MCF 10A (cell line): ENCODE results near the gene CAMK2N1. TPM values are rescaled to one million over a fixed set of nuclear protein-coding genes. Genes with fewer than 3 reads are reported as not detected.

ENCODE experiments used
- BruUV-seq: library from RNA; stranded (reverse); fragments of 400-500 nt; replicated peaks from 2 replicates; lab custom pipeline; 2021; lab: Mats Ljungman, UMichigan
- CTCF ChIA-PET: fragments of 300-600 bp; sonication (Branson Sonifier 250); formaldehyde crosslinking; extraction: SDS; loops from one replicate; lab custom pipeline; 2021; ENCODE audit warnings: antibody characterized with exemption, inconsistent platforms; lab: Yijun Ruan, JAX
- POLR2A ChIA-PET: fragments of 300-600, 350-650 bp; sonication (Branson Sonifier 250); formaldehyde crosslinking; extraction: SDS; loops from one replicate; lab custom pipeline; 2020; ENCODE audit warnings: antibody characterized with exemption, inconsistent platforms; lab: Yijun Ruan, JAX
- DNase-seq: peaks from one replicate; pipeline ENCODE4 v3.0.0-alpha.2; 2018; ENCODE audit not compliant: unreplicated experiment
- H3K27ac Mint-ChIP-seq: one replicate; pipeline ENCODE4 v1.8.0; 2022; ENCODE audit warnings: mild to moderate bottlenecking, low read depth, mixed read lengths; ENCODE audit not compliant: unreplicated experiment
- H3K27me3 Mint-ChIP-seq: one replicate; pipeline ENCODE4 v1.8.0; 2022; ENCODE audit warnings: mixed read lengths; ENCODE audit not compliant: insufficient read depth, unreplicated experiment
- H3K36me3 Mint-ChIP-seq: one replicate; pipeline ENCODE4 v1.8.0; 2022; ENCODE audit warnings: mild to moderate bottlenecking, moderate library complexity, mixed read lengths; ENCODE audit not compliant: insufficient read depth, unreplicated experiment
- H3K4me1 Mint-ChIP-seq: one replicate; pipeline ENCODE4 v1.8.0; 2022; ENCODE audit warnings: mixed read lengths; ENCODE audit not compliant: insufficient read depth, unreplicated experiment
- H3K4me3 Mint-ChIP-seq: one replicate; pipeline ENCODE4 v1.8.0; 2022; ENCODE audit warnings: mild to moderate bottlenecking, moderate library complexity, mixed read lengths; ENCODE audit not compliant: unreplicated experiment
- H3K9me3 Mint-ChIP-seq: one replicate; pipeline ENCODE4 v1.8.0; 2022; ENCODE audit warnings: mixed read lengths; ENCODE audit not compliant: unreplicated experiment
- intact Hi-C: fragments of 100-400 bp; cut with micrococcal nuclease; formaldehyde crosslinking; loops from 2 replicates; pipeline ENCODE4 v1.14.1; 2022
- total RNA-seq: library from RNA; stranded (reverse); gene quantifications from 2 replicates; pipeline ENCODE4 v1.2.3, GENCODE V29; 2022
- TF ChIP-seq, protein P1 (sequence below): fragments of 200-600 bp; IDR thresholded peaks from one replicate; pipeline ENCODE4 v1.8.0; 2022; ENCODE audit warnings: antibody characterized with exemption, mild to moderate bottlenecking; ENCODE audit not compliant: unreplicated experiment

The CAMK2N1 gene
- total RNA-seq, 1 experiment from 2014 or later: 4.9 TPM

- Mint-ChIP-seq H3K36me3 (no peaks in the 10 kb centered on the region), H3K9me3 (no peaks in the 10 kb centered on the region), H3K27me3 (peaks cover 23% of the 10 kb centered on the region), H3K4me1 (no peaks in the 10 kb centered on the region), H3K4me3 (no peak overlapping the region), H3K27ac (no peak overlapping the region)
- ChIA-PET CTCF (no interaction called here), POLR2A (no interaction called here)
- BruUV-seq: no TSS peak
- TF ChIP-seq, protein P1, sequence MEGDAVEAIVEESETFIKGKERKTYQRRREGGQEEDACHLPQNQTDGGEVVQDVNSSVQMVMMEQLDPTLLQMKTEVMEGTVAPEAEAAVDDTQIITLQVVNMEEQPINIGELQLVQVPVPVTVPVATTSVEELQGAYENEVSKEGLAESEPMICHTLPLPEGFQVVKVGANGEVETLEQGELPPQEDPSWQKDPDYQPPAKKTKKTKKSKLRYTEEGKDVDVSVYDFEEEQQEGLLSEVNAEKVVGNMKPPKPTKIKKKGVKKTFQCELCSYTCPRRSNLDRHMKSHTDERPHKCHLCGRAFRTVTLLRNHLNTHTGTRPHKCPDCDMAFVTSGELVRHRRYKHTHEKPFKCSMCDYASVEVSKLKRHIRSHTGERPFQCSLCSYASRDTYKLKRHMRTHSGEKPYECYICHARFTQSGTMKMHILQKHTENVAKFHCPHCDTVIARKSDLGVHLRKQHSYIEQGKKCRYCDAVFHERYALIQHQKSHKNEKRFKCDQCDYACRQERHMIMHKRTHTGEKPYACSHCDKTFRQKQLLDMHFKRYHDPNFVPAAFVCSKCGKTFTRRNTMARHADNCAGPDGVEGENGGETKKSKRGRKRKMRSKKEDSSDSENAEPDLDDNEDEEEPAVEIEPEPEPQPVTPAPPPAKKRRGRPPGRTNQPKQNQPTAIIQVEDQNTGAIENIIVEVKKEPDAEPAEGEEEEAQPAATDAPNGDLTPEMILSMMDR: no peak
- DNase-seq: no peak
- intact Hi-C loops: no loop called here
Observed at GRCh38 chr1:20454004-20454403, 32.0 kb downstream of the CAMK2N1 start.

DNA sequence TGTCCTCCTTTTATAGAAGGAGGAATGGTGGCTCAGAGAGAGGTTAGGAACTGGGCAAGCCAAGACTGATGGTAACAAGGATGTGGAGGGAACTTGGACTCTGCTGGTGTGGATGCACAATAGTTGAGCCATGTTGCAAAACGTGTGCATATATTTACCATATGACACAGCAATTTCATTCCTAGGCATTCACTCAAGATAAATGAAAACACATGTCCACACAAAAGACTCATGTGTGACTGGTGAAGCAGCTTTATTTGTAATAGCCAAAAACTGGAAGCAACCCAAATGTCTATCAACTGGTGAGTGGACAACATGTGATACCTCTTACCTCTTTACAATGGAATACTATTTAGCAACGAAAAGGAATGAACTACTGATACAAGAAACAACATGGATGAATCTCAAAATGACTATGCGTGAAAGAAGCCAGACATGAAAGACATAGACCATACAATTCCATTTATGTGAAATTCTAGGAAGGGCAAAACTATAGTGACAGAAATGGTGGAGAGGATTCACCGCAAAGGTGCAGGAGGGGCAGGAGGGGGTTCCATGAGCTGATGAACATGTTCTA lies 36.2 kb downstream of the CAMK2N1 start:
- no peak overlapping the region for H3K27ac Mint-ChIP-seq
- intact Hi-C loops: no loop called here
- TF ChIP-seq, protein P1: no peak
- H3K36me3 Mint-ChIP-seq: no peaks in the 10 kb centered on the region
- H3K4me1 Mint-ChIP-seq: peaks cover 6% of the 10 kb centered on the region
- no peaks in the 10 kb centered on the region for H3K9me3 Mint-ChIP-seq
- no peak for DNase-seq
- CTCF ChIA-PET: no interaction called here
- no peak overlapping the region for H3K4me3 Mint-ChIP-seq
- BruUV-seq: no TSS peak
- H3K27me3 Mint-ChIP-seq: no peaks in the 10 kb centered on the region
- POLR2A ChIA-PET: no interaction called here

- intact Hi-C loops: no loop called here
- TF ChIP-seq, protein P1: no peak
- Mint-ChIP-seq H3K4me3 (no peak overlapping the region), H3K27me3 (no peaks in the 10 kb centered on the region), H3K36me3 (no peaks in the 10 kb centered on the region), H3K27ac (no peak overlapping the region), H3K9me3 (no peaks in the 10 kb centered on the region), H3K4me1 (peaks cover 6% of the 10 kb centered on the region)
- DNase-seq: no peak
- ChIA-PET CTCF (interaction anchor here (0.6 kb wide), 1 partner anchor 534 kb away, joined by 3 read pairs; no protein-coding TSS in a partner anchor), POLR2A (no interaction called here)
- BruUV-seq: no TSS peak
Observed at GRCh38 chr1:20448671-20449071, 37.3 kb downstream of the CAMK2N1 start.

- ChIA-PET CTCF (no interaction called here), POLR2A (no interaction called here)
- Mint-ChIP-seq H3K4me1 (peaks cover 6% of the 10 kb centered on the region), H3K9me3 (no peaks in the 10 kb centered on the region), H3K27me3 (no peaks in the 10 kb centered on the region), H3K27ac (no peak overlapping the region), H3K4me3 (no peak overlapping the region), H3K36me3 (no peaks in the 10 kb centered on the region)
- TF ChIP-seq, protein P1: no peak
- no TSS peak for BruUV-seq
- intact Hi-C loops: no loop called here
- no peak for DNase-seq
Observed at GRCh38 chr1:20447794-20448193, 38.2 kb downstream of the CAMK2N1 start.
